Measurements from ENCODE around the gene SKIC2. TPM values are rescaled to one million over a fixed set of nuclear protein-coding genes. Genes with fewer than 3 reads are reported as not detected.

SKIC2 gene
- total and polyA plus RNA-seq, 11 donors: 24.5 to 51.8 (median 35.1) TPM

DNA sequence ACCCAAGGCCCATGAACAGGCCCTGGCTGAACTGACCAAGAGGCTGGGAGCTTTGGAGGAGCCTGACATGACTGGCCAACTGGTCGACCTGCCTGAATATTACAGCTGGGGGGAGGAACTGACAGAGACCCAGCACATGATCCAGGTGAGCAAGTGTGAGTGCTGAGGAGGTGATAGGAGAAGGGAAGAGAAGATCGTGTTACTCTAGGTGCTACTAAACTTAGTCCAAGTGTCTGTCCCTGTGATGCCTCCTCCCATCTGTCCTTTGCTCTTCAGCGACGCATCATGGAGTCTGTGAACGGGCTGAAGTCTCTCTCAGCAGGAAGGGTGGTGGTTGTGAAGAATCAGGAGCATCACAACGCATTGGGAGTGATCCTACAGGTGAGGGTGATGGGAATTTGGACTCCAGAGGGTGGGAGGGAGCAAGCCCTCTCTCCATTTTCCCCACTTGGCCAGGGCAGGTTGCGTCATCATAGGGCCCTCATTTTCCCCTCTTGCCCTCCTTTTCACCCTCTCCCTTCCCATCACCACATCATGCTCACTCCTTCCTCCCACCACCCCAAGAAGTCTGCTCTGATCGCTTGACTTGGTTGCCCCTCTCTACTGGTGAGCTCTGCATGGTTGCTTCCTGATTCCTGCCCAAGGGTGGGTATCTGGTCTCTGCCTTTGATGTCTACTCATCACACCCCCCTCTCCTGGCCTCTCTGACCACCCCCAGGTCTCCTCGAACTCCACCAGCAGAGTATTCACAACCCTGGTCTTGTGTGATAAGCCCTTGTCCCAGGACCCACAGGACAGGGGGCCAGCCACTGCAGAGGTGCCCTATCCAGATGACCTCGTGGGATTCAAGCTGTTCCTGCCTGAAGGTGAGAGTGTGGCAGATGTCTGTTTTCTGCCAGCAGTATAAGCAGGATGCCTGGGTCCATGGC, 8.3 kb downstream of the SKIC2 start:
- Histone ChIP-seq H3K4me1 (peaks cover 0 to 16% (median 12%) of the 10 kb centered on the region in 12 donors), H3K9me3 (no peaks in the 10 kb centered on the region), H3K36me3 (peaks cover 0 to 85% (median 79%) of the 10 kb centered on the region in 9 donors), H3K27me3 (no peaks in the 10 kb centered on the region), H3K27ac (no peak overlapping the region), H3K4me3 (no peak overlapping the region)
- TF ChIP-seq POLR2A (IDR thresholded peaks at IDR 0.05): no peak
- TF ChIP-seq, protein P1, sequence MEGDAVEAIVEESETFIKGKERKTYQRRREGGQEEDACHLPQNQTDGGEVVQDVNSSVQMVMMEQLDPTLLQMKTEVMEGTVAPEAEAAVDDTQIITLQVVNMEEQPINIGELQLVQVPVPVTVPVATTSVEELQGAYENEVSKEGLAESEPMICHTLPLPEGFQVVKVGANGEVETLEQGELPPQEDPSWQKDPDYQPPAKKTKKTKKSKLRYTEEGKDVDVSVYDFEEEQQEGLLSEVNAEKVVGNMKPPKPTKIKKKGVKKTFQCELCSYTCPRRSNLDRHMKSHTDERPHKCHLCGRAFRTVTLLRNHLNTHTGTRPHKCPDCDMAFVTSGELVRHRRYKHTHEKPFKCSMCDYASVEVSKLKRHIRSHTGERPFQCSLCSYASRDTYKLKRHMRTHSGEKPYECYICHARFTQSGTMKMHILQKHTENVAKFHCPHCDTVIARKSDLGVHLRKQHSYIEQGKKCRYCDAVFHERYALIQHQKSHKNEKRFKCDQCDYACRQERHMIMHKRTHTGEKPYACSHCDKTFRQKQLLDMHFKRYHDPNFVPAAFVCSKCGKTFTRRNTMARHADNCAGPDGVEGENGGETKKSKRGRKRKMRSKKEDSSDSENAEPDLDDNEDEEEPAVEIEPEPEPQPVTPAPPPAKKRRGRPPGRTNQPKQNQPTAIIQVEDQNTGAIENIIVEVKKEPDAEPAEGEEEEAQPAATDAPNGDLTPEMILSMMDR (IDR thresholded peaks at IDR 0.05): no peak
- ATAC-seq: no peak
- 84 to 86% (median 85%) methylated on average over 10 of the region's 10 CpGs for WGBS, 4 donors
- no peak for DNase-seq
- intact Hi-C loops (cut with DNase I): no loop called here

DNA sequence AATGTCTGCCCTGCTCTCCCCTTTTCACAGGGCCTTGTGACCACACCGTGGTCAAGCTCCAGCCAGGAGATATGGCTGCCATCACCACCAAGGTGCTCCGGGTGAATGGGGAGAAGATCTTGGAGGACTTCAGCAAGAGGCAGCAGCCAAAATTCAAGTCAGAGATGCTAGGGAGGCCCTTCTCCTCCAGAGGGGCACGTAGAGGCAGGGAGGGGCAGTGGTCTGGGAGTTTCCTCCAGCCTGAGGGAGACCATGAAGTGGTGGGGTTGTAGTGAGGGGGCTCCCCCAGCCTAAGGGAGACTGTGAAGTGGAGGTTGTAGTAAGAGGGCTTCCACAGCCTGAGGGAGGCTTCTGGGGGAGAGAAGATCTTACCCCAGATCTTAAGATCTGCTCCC, 8.9 kb downstream of the SKIC2 start:
- no peaks in the 10 kb centered on the region for H3K27me3 ChIP-seq
- 85 to 96% (median 86%) methylated on average over 3 of the region's 3 CpGs for WGBS, 4 donors
- no peak overlapping the region for H3K4me3 ChIP-seq
- no peaks in the 10 kb centered on the region for H3K9me3 ChIP-seq
- peaks cover 0 to 20% (median 15%) of the 10 kb centered on the region in 12 donors for H3K4me1 ChIP-seq
- intact Hi-C loops (cut with DNase I): no loop called here
- peaks cover 0 to 78% (median 72%) of the 10 kb centered on the region in 9 donors for H3K36me3 ChIP-seq
- no peak overlapping the region for H3K27ac ChIP-seq
- no peak for TF ChIP-seq POLR2A (IDR thresholded peaks at IDR 0.05)
- TF ChIP-seq, protein P1 (IDR thresholded peaks at IDR 0.05): no peak
- DNase-seq (no peak), ATAC-seq (no peak)

DNA sequence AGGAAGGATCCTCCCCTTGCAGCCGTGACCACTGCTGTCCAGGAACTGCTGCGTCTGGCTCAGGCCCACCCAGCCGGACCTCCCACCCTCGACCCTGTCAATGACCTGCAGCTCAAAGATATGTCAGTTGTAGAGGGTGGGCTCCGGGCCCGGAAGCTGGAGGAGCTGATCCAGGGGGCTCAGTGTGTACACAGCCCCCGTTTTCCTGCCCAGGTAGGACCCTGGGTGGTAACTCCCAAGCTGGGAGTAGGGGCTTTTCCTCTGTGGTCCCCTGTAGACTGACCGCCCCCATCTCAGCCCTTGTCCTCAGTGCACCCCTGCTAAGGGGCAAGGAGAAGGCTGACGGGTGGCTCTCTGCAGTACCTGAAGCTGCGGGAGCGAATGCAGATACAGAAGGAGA, 9.4 kb downstream of the SKIC2 start:
- no peak overlapping the region for H3K4me3 ChIP-seq
- peaks cover 0 to 24% (median 19%) of the 10 kb centered on the region in 12 donors for H3K4me1 ChIP-seq
- no peak overlapping the region for H3K27ac ChIP-seq
- 75 to 89% (median 83%) methylated on average over 9 to 11 of the region's 11 CpGs for WGBS, 4 donors
- H3K36me3 ChIP-seq: peaks cover 0 to 74% (median 68%) of the 10 kb centered on the region in 9 donors
- DNase-seq (no peak), ATAC-seq (no peak)
- H3K9me3 ChIP-seq: no peaks in the 10 kb centered on the region
- intact Hi-C loops (cut with DNase I): no loop called here
- TF ChIP-seq, protein P1 (IDR thresholded peaks at IDR 0.05): no peak
- no peak for TF ChIP-seq POLR2A (IDR thresholded peaks at IDR 0.05)
- H3K27me3 ChIP-seq: no peaks in the 10 kb centered on the region
